ENCODE results near the gene THSD8. TPM values are rescaled to one million over a fixed set of nuclear protein-coding genes. Genes with fewer than 3 reads are reported as not detected.

THSD8 gene
- total RNA-seq, 1 experiment from 2014 or later, result 14.5 TPM

DNA sequence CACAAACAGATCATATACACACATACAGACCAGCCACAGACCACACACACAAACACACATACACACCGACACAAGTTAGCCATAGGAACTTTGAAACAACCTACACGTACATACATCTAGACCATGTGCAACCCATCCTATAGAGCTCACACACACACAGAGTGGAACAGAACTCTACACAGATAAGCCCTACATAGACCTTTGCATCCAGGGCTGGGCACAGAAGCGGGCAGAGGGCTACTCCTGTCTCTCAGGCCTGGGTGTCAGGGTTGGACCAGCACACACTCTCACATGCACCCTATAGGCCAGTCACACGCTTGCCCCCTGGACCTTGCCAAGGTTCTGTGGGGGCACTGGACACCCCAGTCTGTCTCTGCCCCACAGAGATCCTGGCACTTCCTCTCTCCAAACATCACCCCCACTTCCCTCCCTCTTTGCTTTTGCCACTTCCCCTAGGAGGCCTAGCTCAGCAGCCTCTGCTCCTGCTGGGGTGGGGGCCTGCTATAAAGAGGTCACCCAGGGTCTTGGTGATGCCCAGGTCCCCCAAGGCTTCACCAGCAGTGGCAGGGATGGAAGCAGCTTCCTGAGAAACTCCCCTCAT is 16.3 kb upstream of the THSD8 start:
- CTCF ChIA-PET, result interaction anchor here (0.5 to 1.5 kb wide), 6 partner anchors 9 to 1239 kb away, joined by 3 to 4 read pairs (median 4); no protein-coding TSS in a partner anchor
- H3K9me3 Mint-ChIP-seq (ENCODE audit: unreplicated experiment), result no peaks in the 10 kb centered on the region
- H3K27me3 Mint-ChIP-seq (ENCODE audit: insufficient read depth, unreplicated experiment), result no peaks in the 10 kb centered on the region
- no peak for TF ChIP-seq CTCF (IDR thresholded peaks at IDR 0.05; ENCODE audit: unreplicated experiment)
- BruUV-seq (replicated peaks), result no TSS peak
- no peak overlapping the region for H3K4me3 Mint-ChIP-seq (ENCODE audit: unreplicated experiment)
- DNase-seq (ENCODE audit: unreplicated experiment), result no peak
- H3K4me1 Mint-ChIP-seq (ENCODE audit: insufficient read depth, unreplicated experiment), result peaks cover 18% of the 10 kb centered on the region
- intact Hi-C loops (cut with micrococcal nuclease), result no loop called here
- H3K27ac Mint-ChIP-seq (ENCODE audit: low read depth, unreplicated experiment), result no peak overlapping the region
- POLR2A ChIA-PET, result interaction anchor here (0.8 to 5.0 kb wide), 3 partner anchors 9 to 161 kb away, joined by 3 to 132 read pairs (median 6); partner anchors contain the start of gene HOOK2
- H3K36me3 Mint-ChIP-seq (ENCODE audit: insufficient read depth, unreplicated experiment), result peaks cover 3% of the 10 kb centered on the region

DNA sequence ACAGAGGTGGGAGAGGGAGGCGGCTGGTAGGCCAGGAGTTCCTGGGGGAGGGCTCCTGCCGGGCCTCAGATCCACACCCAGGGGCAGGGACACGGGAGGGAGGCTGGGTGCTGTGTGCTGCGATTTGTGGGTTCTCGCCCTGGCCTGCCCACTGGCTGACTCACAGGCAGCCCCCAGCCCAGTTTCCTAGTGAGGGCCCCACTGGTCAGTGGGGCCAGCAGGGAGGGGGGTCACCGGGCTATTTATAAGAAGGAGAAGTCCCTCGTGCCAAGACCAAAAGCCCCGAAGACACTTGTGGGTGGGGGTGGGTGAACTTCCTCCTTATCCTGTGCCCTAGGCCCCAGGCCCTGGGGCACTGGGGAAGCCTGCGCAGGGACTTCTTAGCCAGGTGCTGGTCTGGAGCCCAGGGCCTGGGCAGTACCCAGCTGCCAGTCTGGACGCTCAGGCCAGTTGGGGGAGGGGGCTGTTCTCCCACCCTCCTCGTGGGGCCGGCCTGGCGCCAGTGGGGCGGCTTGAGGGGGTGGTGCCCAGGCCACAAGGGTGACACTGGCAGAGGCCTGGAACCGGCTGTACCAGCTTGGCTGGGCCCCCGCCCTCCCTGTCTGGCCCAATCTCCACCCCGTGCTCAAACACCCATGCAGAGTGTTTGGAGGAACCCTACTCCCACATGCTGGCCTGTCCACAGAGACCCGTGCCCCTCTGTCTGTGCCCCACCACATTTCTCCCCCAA is 15.6 kb upstream of the THSD8 start:
- no TSS peak for BruUV-seq (replicated peaks)
- Mint-ChIP-seq H3K9me3 (ENCODE audit: unreplicated experiment) (no peaks in the 10 kb centered on the region), H3K27ac (ENCODE audit: low read depth, unreplicated experiment) (no peak overlapping the region), H3K4me3 (ENCODE audit: unreplicated experiment) (no peak overlapping the region), H3K27me3 (ENCODE audit: insufficient read depth, unreplicated experiment) (no peaks in the 10 kb centered on the region), H3K36me3 (ENCODE audit: insufficient read depth, unreplicated experiment) (peaks cover 11% of the 10 kb centered on the region), H3K4me1 (ENCODE audit: insufficient read depth, unreplicated experiment) (peaks cover 24% of the 10 kb centered on the region)
- no peak for DNase-seq (ENCODE audit: unreplicated experiment)
- no peak for TF ChIP-seq CTCF (IDR thresholded peaks at IDR 0.05; ENCODE audit: unreplicated experiment)
- CTCF ChIA-PET, result interaction anchor here (0.7 to 3.3 kb wide), 6 partner anchors 8 to 62 kb away, joined by 3 to 41 read pairs (median 4); no protein-coding TSS in a partner anchor
- POLR2A ChIA-PET, result interaction anchor here (0.6 to 5.0 kb wide), 5 partner anchors 9 to 160 kb away, joined by 3 to 132 read pairs (median 3); partner anchors contain the start of gene HOOK2
- intact Hi-C loops (cut with micrococcal nuclease), result no loop called here

GRCh38 chr19:12786952-12787351 is 14.9 kb upstream of the THSD8 start:
- no peaks in the 10 kb centered on the region for H3K27me3 Mint-ChIP-seq (ENCODE audit: insufficient read depth, unreplicated experiment)
- ChIA-PET POLR2A (interaction anchor here (0.6 to 5.0 kb wide), 4 partner anchors 10 to 159 kb away, joined by 3 to 132 read pairs (median 4); partner anchors contain the start of gene HOOK2), CTCF (interaction anchor here (0.8 to 3.3 kb wide), 2 partner anchors 9 to 24 kb away, joined by 3 to 41 read pairs; no protein-coding TSS in a partner anchor)
- no TSS peak for BruUV-seq (replicated peaks)
- no peak overlapping the region for H3K27ac Mint-ChIP-seq (ENCODE audit: low read depth, unreplicated experiment)
- H3K4me3 Mint-ChIP-seq (ENCODE audit: unreplicated experiment), result no peak overlapping the region
- TF ChIP-seq CTCF (IDR thresholded peaks at IDR 0.05; ENCODE audit: unreplicated experiment), result no peak
- H3K9me3 Mint-ChIP-seq (ENCODE audit: unreplicated experiment), result no peaks in the 10 kb centered on the region
- no peak for DNase-seq (ENCODE audit: unreplicated experiment)
- H3K36me3 Mint-ChIP-seq (ENCODE audit: insufficient read depth, unreplicated experiment), result peaks cover 17% of the 10 kb centered on the region
- peaks cover 24% of the 10 kb centered on the region for H3K4me1 Mint-ChIP-seq (ENCODE audit: insufficient read depth, unreplicated experiment)
- intact Hi-C loops (cut with micrococcal nuclease), result no loop called here

DNA sequence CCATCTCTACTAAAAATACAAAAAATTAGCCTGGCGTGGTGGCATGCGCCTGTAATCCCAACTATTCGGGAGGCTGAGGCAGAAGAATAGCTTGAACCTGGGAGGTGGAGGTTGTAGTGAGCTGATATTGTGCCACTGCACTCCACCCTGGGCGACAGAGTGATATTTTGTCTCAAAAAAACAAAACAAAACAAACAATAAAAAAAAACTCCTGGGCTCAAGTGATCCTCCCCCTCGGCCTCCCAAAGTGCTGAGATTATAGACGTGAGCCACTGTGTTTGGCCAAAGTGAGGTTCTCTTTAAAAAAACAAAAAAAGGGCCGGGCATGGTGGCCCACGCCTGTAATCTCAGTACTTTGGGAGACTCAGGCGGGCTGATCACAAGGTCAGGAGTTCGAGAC is 14.4 kb upstream of the THSD8 start:
- DNase-seq (ENCODE audit: unreplicated experiment), result no peak
- Mint-ChIP-seq H3K36me3 (ENCODE audit: insufficient read depth, unreplicated experiment) (peaks cover 22% of the 10 kb centered on the region), H3K9me3 (ENCODE audit: unreplicated experiment) (no peaks in the 10 kb centered on the region), H3K27me3 (ENCODE audit: insufficient read depth, unreplicated experiment) (no peaks in the 10 kb centered on the region), H3K27ac (ENCODE audit: low read depth, unreplicated experiment) (no peak overlapping the region), H3K4me1 (ENCODE audit: insufficient read depth, unreplicated experiment) (peaks cover 24% of the 10 kb centered on the region), H3K4me3 (ENCODE audit: unreplicated experiment) (no peak overlapping the region)
- CTCF ChIA-PET, result interaction anchor here (0.8 to 3.3 kb wide), 4 partner anchors 10 to 178 kb away, joined by 3 to 41 read pairs (median 4); no protein-coding TSS in a partner anchor
- intact Hi-C loops (cut with micrococcal nuclease), result no loop called here
- TF ChIP-seq CTCF (IDR thresholded peaks at IDR 0.05; ENCODE audit: unreplicated experiment), result no peak
- POLR2A ChIA-PET, result interaction anchor here (1.6 to 5.0 kb wide), 5 partner anchors 11 to 64 kb away, joined by 5 to 132 read pairs (median 11); partner anchors contain the start of genes HOOK2, PRDX2, RNASEH2A and THSD8
- BruUV-seq (replicated peaks), result no TSS peak
